OCI-LY7 (cell line): Measurements from ENCODE around the gene PLXDC1.

Experiments used
- CTCF ChIP-seq: fragments of 200-600 bp; sonication (generic); conservative IDR thresholded peaks from 2 replicates; pipeline ENCODE4 v1.5.1; 2014; ENCODE audit warnings: mild to moderate bottlenecking, antibody characterized with exemption, low read length, moderate library complexity, mixed read lengths
- EZH2phosphoT487 ChIP-seq: fragments of 200-600 bp; sonication (generic); IDR thresholded peaks from 2 replicates; pipeline ENCODE4 v1.6.1; 2018; ENCODE audit warnings: low read depth, borderline replicate concordance, mild to moderate bottlenecking, mixed run types, antibody characterized with exemption, low read length, moderate library complexity, mixed read lengths

- TF ChIP-seq CTCF (no peak), EZH2phosphoT487 (no peak)
These were observed 76.8 kb downstream of the PLXDC1 start for GRCh38 chr17:39074676-39075075.
